Measurements from ENCODE around the gene CMTM7.

Gene CMTM7

GRCh38 chr3:32502118-32502945 lies 110.7 kb downstream of the CMTM7 start, which contains the start of gene CMTM6:
CMTM6 (minus strand) TSS chr3:32502852; CDS start chr3:32502745, 107 bp downstream.
- no peaks in the 10 kb centered on the region for H3K9me3 ChIP-seq (ENCODE audit: control insufficient read depth, insufficient read depth, low read length)
- H3K36me3 ChIP-seq (ENCODE audit: control insufficient read depth, insufficient read depth, low read length) = no peaks in the 10 kb centered on the region
- H3K4me1 ChIP-seq (ENCODE audit: control insufficient read depth, insufficient read depth, low read length) = peaks cover 3% of the 10 kb centered on the region; the same call in 1 of the 2 replicates
- H3K4me3 ChIP-seq (ENCODE audit: low read length) = peak within 1 kb of the TSS; percentile 64; the same call in 1 of the 2 replicates
- no peaks in the 10 kb centered on the region for H3K27me3 ChIP-seq (ENCODE audit: control insufficient read depth, insufficient read depth, low read length)
- no CpG with 5 or more reads among the region's 61 CpGs for WGBS (ENCODE audit: insufficient coverage, insufficient read length)
- DNase-seq (ENCODE audit: low read depth, low spot score) = no peak
- H3K27ac ChIP-seq (ENCODE audit: low read length) = no peak within 1 kb of the TSS

- H3K4me3 ChIP-seq (ENCODE audit: low read length) = peak overlapping the region; percentile 10; the same call in 1 of the 2 replicates
- peaks cover 3% of the 10 kb centered on the region; the same call in 1 of the 2 replicates for H3K4me1 ChIP-seq (ENCODE audit: control insufficient read depth, insufficient read depth, low read length)
- no peak overlapping the region for H3K27ac ChIP-seq (ENCODE audit: low read length)
- H3K36me3 ChIP-seq (ENCODE audit: control insufficient read depth, insufficient read depth, low read length) = no peaks in the 10 kb centered on the region
- no peaks in the 10 kb centered on the region for H3K27me3 ChIP-seq (ENCODE audit: control insufficient read depth, insufficient read depth, low read length)
- DNase-seq (ENCODE audit: low read depth, low spot score) = no peak
- no peaks in the 10 kb centered on the region for H3K9me3 ChIP-seq (ENCODE audit: control insufficient read depth, insufficient read depth, low read length)
- 100% methylated on average over 2 of the region's 6 CpGs for WGBS (ENCODE audit: insufficient coverage, insufficient read length)
Observed at GRCh38 chr3:32502946-32503286, 111.3 kb downstream of the CMTM7 start.

Measured in iPS DF 6.9 (cell line).